GM12878 (cell line): ENCODE data around the gene CDK4. TPM values are rescaled to one million over a fixed set of nuclear protein-coding genes. Genes with fewer than 3 reads are reported as not detected.

Experiments
- CEBPZ ChIP-seq: fragments of 150-350 bp; IDR thresholded peaks from 2 replicates; pipeline ENCODE4 v1.6.1; 2016; ENCODE audit warnings: low read depth, low read length
- CREB1 ChIP-seq: IDR thresholded peaks from 2 replicates; pipeline ENCODE4 v1.6.1; 2012; ENCODE audit warnings: low read depth, mild to moderate bottlenecking, inconsistent platforms
- CREM ChIP-seq: IDR thresholded peaks from 2 replicates; pipeline ENCODE4 v1.6.1; 2014; ENCODE audit warnings: antibody characterized with exemption, low read depth
- IRF4 ChIP-seq: IDR thresholded peaks from 2 replicates; pipeline ENCODE4 v1.6.1; 2011; ENCODE audit warnings: low read depth, low read length
- JUNB ChIP-seq: IDR thresholded peaks from 2 replicates; pipeline ENCODE4 v1.6.1; 2016; ENCODE audit warnings: antibody characterized with exemption, mild to moderate bottlenecking
- MTA3 ChIP-seq: IDR thresholded peaks from 2 replicates; pipeline ENCODE4 v1.6.1; 2012; ENCODE audit warnings: low read length, inconsistent platforms, borderline replicate concordance
- MYC ChIP-seq: IDR thresholded peaks from 2 replicates; pipeline ENCODE4 v1.6.1; 2011; ENCODE audit warnings: mild to moderate bottlenecking, low read length, moderate library complexity, inconsistent platforms; ENCODE audit not compliant: insufficient read depth, insufficient replicate concordance, insufficient read length, severe bottlenecking
- NFIC ChIP-seq: IDR thresholded peaks from 2 replicates; pipeline ENCODE4 v1.6.1; 2012; ENCODE audit warnings: low read depth, mild to moderate bottlenecking, inconsistent platforms, low read length, moderate library complexity
- NR2F1 ChIP-seq: fragments of 450-650 bp; conservative IDR thresholded peaks from 2 replicates; pipeline ENCODE4 v1.6.1; 2017; ENCODE audit warnings: mild to moderate bottlenecking
- PAX5 ChIP-seq: IDR thresholded peaks from 2 replicates; pipeline ENCODE4 v1.6.1; 2011; ENCODE audit warnings: low read depth, low read length, borderline replicate concordance
- PKNOX1 ChIP-seq: fragments of 450-650 bp; IDR thresholded peaks from 2 replicates; pipeline ENCODE4 v1.6.1; 2016; ENCODE audit warnings: mild to moderate bottlenecking
- RAD21 ChIP-seq: IDR thresholded peaks from 2 replicates; pipeline ENCODE4 v1.6.1; 2011; ENCODE audit warnings: mild to moderate bottlenecking, low read depth, low read length, moderate library complexity; ENCODE audit not compliant: insufficient read depth
- RELA ChIP-seq: fragments of 450-650 bp; IDR thresholded peaks from 2 replicates; pipeline ENCODE4 v1.8.0; 2014; ENCODE audit warnings: borderline replicate concordance; ENCODE audit not compliant: partially characterized antibody
- RELB ChIP-seq: fragments of 450-650 bp; IDR thresholded peaks from 2 replicates; pipeline ENCODE4 v1.6.1; 2017; ENCODE audit warnings: low read depth, mild to moderate bottlenecking, moderate library complexity
- RUNX3 ChIP-seq: IDR thresholded peaks from 2 replicates; pipeline ENCODE4 v1.6.1; 2012; ENCODE audit warnings: low read length, inconsistent platforms
- SMAD1 ChIP-seq: fragments of 450-650 bp; IDR thresholded peaks from 2 replicates; pipeline ENCODE4 v1.6.1; 2018; ENCODE audit warnings: mild to moderate bottlenecking, low read depth; ENCODE audit not compliant: partially characterized antibody
- SRF ChIP-seq, 2 experiments: IDR thresholded peaks; 2 replicates each; pipeline ENCODE4 v1.6.1; 2011; ENCODE audit warnings: low read depth in 2 of 2, low read length in 2 of 2, mild to moderate bottlenecking in 1 of 2, moderate library complexity in 1 of 2
- TARDBP ChIP-seq: IDR thresholded peaks from 2 replicates; pipeline ENCODE4 v1.6.1; 2016; ENCODE audit warnings: borderline replicate concordance
- WRNIP1 ChIP-seq: IDR thresholded peaks from 2 replicates; pipeline ENCODE4 v1.6.1; 2011; ENCODE audit warnings: low read depth, low read length, improper control_type of control experiment, borderline replicate concordance
- polyA plus RNA-seq, 11 experiments: library from polyadenylated mRNA; depleted of rRNA in 4 of 11; unstranded in 6 of 11; stranded (reverse) in 5 of 11; fragments of >200 nt; fragmentation: Nextera tagmentation in 4 of 11; fragmentation: Illumina TruSeq in 1 of 11; extraction: Ambion mirVana in 4 of 11; extraction: Trizol in 1 of 11; gene quantifications; 1 replicate in 1 of 11; 2 replicates in 10 of 11; pipeline versions ENCODE4 v1.2.1 to v1.2.3, GENCODE V29; 2011 to 2016; ENCODE audit warnings: inconsistent platforms in 2 of 11, missing spikeins in 2 of 11, low read depth in 1 of 11
- total RNA-seq, 4 experiments: library from RNA; depleted of rRNA in 3 of 4; stranded (reverse); fragments of >200 nt in 3 of 4; fragmentation: Illumina TruSeq in 1 of 4; extraction: Trizol in 1 of 4; gene quantifications; 2 replicates each; pipeline versions ENCODE4 v1.2.1 to v1.2.3, GENCODE V29; 2013 to 2021
- TF ChIP-seq, protein P1 (sequence below): IDR thresholded peaks from 2 replicates; pipeline ENCODE4 v1.6.1; 2012; ENCODE audit warnings: mild to moderate bottlenecking, low read depth, low read length

CDK4 gene
- total and polyA plus RNA-seq, 10 of the 15 experiments (the other 5 are each of a cell fraction or from before 2014, with no cell fraction given), result 26.1 to 385 (median 221) TPM

- TF ChIP-seq, protein P1, sequence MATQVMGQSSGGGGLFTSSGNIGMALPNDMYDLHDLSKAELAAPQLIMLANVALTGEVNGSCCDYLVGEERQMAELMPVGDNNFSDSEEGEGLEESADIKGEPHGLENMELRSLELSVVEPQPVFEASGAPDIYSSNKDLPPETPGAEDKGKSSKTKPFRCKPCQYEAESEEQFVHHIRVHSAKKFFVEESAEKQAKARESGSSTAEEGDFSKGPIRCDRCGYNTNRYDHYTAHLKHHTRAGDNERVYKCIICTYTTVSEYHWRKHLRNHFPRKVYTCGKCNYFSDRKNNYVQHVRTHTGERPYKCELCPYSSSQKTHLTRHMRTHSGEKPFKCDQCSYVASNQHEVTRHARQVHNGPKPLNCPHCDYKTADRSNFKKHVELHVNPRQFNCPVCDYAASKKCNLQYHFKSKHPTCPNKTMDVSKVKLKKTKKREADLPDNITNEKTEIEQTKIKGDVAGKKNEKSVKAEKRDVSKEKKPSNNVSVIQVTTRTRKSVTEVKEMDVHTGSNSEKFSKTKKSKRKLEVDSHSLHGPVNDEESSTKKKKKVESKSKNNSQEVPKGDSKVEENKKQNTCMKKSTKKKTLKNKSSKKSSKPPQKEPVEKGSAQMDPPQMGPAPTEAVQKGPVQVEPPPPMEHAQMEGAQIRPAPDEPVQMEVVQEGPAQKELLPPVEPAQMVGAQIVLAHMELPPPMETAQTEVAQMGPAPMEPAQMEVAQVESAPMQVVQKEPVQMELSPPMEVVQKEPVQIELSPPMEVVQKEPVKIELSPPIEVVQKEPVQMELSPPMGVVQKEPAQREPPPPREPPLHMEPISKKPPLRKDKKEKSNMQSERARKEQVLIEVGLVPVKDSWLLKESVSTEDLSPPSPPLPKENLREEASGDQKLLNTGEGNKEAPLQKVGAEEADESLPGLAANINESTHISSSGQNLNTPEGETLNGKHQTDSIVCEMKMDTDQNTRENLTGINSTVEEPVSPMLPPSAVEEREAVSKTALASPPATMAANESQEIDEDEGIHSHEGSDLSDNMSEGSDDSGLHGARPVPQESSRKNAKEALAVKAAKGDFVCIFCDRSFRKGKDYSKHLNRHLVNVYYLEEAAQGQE, result no peak; the same call in 1 of the 2 replicates
- TF ChIP-seq NR2F1 (no peak), MYC (peak; percentile 86), TARDBP (peak; percentile 87; the same call in 1 of the 2 replicates), CREB1 (peak; percentile 98), IRF4 (0 out of 2 replicates have a peak, but pooled peaks have one; percentile 44), RELB (peak; percentile 99), RAD21 (peak; percentile 27; the same call in 1 of the 2 replicates), SMAD1 (no peak), RUNX3 (peak; percentile 87), NFIC (no peak), PKNOX1 (peak; percentile 8; the same call in 1 of the 2 replicates), SRF (IDR thresholded peaks at IDR 0.05; ENCODE audit: low read depth in 2 of 2, low read length in 2 of 2) (peak in 1 of 2 experiments; percentile 82; a peak in 1 of 4 replicates), CREM (peak; percentile 98), CEBPZ (no peak; the same call in 1 of the 2 replicates), MTA3 (no peak), WRNIP1 (no peak), RELA (peak; percentile 81), PAX5 (0 out of 2 replicates have a peak, but pooled peaks have one; percentile 62), JUNB (no peak)
These were observed 30.7 kb upstream of the CDK4 start, which contains the start of gene TSFM (continued) for GRCh38 chr12:57782608-57783465.
